Measurements from ENCODE around the gene ARMC8.
A peak's percentile ranks its signal among the peaks of the same experiment; 100 is the strongest.

ARMC8 gene

GRCh38 chr3:138157743-138158142 is 29.4 kb upstream of the ARMC8 start:
- DNase-seq (ENCODE audit: extremely low spot score): no peak
- CTCF ChIA-PET: no interaction called here
- POLR2A ChIA-PET: no interaction called here
- no peak for TF ChIP-seq CTCF (IDR thresholded peaks at IDR 0.05; ENCODE audit: control extremely low read depth, extremely low read depth, low read depth, missing control alignments)

GRCh38 chr3:138165061-138165460 is 22.0 kb upstream of the ARMC8 start:
- DNase-seq (ENCODE audit: extremely low spot score): no peak
- no peak for TF ChIP-seq CTCF (IDR thresholded peaks at IDR 0.05; ENCODE audit: control extremely low read depth, extremely low read depth, low read depth, missing control alignments)
- ChIA-PET POLR2A (no interaction called here), CTCF (interaction anchor here (1.1 kb wide), 1 partner anchor 10 kb away, joined by 3 read pairs; the partner anchor contains the start of gene DBR1)

- CTCF ChIA-PET: interaction anchor here (0.8 to 4.2 kb wide), 3 partner anchors 13 to 423 kb away, joined by 3 to 18 read pairs (median 3); partner anchors contain the start of gene ARMC8
- no peak for DNase-seq (ENCODE audit: extremely low spot score)
- POLR2A ChIA-PET: no interaction called here
- no peak for TF ChIP-seq CTCF (IDR thresholded peaks at IDR 0.05; ENCODE audit: control extremely low read depth, extremely low read depth, low read depth, missing control alignments)
Measured at GRCh38 chr3:138172625-138173024, 14.5 kb upstream of the ARMC8 start.

- ChIA-PET CTCF (interaction anchor here (0.8 to 4.2 kb wide), 6 partner anchors 9 to 742 kb away, joined by 3 to 18 read pairs (median 4); partner anchors contain the start of gene ARMC8), POLR2A (interaction anchor here (1.6 kb wide), 1 partner anchor 13 kb away, joined by 11 read pairs; the partner anchor contains the start of gene ARMC8)
- TF ChIP-seq CTCF (IDR thresholded peaks at IDR 0.05; ENCODE audit: control extremely low read depth, extremely low read depth, low read depth, missing control alignments): no peak
- no peak for DNase-seq (ENCODE audit: extremely low spot score)
Measured at GRCh38 chr3:138173769-138174420, 13.2 kb upstream of the ARMC8 start.

GRCh38 chr3:138174421-138175131 is 12.5 kb upstream of the ARMC8 start, which contains the start of gene DBR1:
Gene DBR1 (minus strand): TSS chr3:138174921. CDS start chr3:138174795, 126 bp downstream.
- no peak for TF ChIP-seq CTCF (IDR thresholded peaks at IDR 0.05; ENCODE audit: control extremely low read depth, extremely low read depth, low read depth, missing control alignments)
- DNase-seq (ENCODE audit: extremely low spot score): peak; percentile 82
- ChIA-PET POLR2A (interaction anchor here (0.6 to 1.6 kb wide), 2 partner anchors 12 to 15 kb away, joined by 3 to 11 read pairs; partner anchors contain the start of gene ARMC8), CTCF (interaction anchor here (1.1 to 4.2 kb wide), 4 partner anchors 8 to 741 kb away, joined by 3 to 18 read pairs (median 6); partner anchors contain the start of gene ARMC8)

GRCh38 chr3:138180375-138181029 is 6.6 kb upstream of the ARMC8 start:
- ChIA-PET CTCF (interaction anchor here (0.6 to 4.0 kb wide), 12 partner anchors 10 to 743 kb away, joined by 3 to 11 read pairs (median 4); no protein-coding TSS in a partner anchor), POLR2A (no interaction called here)
- peak; percentile 69 for TF ChIP-seq CTCF (IDR thresholded peaks at IDR 0.05; ENCODE audit: control extremely low read depth, extremely low read depth, low read depth, missing control alignments)
- peak; percentile 37 for DNase-seq (ENCODE audit: extremely low spot score)

All from GM10248 (cell line).